GM12874 (cell line): ENCODE data around the gene TRMT44.

ENCODE experiments used
- TF ChIP-seq, protein P1 (sequence below): IDR thresholded peaks from 2 replicates; pipeline ENCODE4 v1.5.1; 2011; ENCODE audit warnings: low read depth, mild to moderate bottlenecking, control low read depth, low read length, moderate library complexity; ENCODE audit not compliant: insufficient read depth

TRMT44 gene

DNA sequence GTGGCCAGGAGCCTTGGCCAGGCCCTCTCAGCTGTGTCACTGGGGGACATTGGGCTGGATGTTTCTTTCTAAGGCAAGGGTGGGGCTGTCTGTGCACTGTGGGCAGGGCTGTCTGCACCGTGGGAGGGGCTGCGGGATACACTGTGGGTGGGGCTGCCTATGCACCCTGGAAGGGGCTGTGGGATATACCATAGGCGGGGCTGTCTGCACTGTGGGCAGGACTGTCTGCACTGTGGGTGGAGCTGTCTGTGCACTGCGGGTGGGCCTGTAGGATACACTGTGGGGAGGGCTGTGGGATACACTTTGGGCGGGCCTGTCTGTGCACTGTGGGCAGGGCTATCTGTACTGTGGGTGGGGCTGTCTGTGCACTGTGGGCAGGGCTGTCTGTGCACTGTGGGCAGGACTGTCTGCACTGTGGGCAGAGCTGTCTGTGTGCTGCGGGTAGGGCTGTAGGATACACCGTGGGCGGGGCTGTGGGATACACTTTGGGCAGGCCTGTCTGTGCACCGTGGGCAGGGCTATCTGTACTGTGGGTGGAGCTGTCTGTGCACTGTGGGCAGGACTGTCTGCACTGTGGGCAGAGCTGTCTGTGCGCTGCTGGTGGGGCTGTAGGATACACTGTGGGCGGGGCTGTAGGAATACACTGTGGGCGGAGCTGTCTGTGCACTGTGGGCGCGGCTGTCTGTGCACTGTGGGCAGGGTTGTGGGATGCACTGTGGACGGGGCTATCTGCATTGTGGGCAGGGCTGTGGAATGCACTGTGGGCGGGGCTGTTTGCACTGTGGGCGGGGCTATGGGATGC lies 31.1 kb upstream of the TRMT44 start:
- TF ChIP-seq, protein P1, sequence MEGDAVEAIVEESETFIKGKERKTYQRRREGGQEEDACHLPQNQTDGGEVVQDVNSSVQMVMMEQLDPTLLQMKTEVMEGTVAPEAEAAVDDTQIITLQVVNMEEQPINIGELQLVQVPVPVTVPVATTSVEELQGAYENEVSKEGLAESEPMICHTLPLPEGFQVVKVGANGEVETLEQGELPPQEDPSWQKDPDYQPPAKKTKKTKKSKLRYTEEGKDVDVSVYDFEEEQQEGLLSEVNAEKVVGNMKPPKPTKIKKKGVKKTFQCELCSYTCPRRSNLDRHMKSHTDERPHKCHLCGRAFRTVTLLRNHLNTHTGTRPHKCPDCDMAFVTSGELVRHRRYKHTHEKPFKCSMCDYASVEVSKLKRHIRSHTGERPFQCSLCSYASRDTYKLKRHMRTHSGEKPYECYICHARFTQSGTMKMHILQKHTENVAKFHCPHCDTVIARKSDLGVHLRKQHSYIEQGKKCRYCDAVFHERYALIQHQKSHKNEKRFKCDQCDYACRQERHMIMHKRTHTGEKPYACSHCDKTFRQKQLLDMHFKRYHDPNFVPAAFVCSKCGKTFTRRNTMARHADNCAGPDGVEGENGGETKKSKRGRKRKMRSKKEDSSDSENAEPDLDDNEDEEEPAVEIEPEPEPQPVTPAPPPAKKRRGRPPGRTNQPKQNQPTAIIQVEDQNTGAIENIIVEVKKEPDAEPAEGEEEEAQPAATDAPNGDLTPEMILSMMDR, result no peak

DNA sequence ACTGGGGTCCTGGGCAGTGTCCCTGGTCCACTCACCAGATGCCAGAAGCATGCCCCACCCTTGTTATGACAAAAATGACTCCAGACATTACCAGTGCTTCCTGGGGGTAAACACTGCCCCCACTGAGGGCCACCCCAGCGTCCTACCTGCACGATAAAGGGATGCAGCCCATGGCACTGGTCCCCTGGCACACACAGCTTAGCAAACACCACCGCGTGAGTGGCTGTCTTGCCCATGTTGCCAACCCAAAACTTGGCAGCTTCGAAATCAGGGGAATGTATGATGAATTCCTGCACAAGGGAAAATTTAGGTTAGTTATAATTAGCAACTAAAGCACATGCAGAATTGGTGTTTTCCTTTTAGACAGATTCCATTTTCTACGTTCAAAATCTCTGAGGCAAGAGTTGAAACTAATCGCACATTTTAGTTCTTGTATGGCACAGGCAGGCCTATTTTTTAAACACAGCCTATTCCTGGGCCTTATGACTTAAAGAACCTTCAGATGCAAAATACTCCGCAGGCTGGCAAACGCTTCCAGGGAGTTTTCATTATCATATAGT lies 30.4 kb upstream of the TRMT44 start:
- TF ChIP-seq, protein P1, result no peak

DNA sequence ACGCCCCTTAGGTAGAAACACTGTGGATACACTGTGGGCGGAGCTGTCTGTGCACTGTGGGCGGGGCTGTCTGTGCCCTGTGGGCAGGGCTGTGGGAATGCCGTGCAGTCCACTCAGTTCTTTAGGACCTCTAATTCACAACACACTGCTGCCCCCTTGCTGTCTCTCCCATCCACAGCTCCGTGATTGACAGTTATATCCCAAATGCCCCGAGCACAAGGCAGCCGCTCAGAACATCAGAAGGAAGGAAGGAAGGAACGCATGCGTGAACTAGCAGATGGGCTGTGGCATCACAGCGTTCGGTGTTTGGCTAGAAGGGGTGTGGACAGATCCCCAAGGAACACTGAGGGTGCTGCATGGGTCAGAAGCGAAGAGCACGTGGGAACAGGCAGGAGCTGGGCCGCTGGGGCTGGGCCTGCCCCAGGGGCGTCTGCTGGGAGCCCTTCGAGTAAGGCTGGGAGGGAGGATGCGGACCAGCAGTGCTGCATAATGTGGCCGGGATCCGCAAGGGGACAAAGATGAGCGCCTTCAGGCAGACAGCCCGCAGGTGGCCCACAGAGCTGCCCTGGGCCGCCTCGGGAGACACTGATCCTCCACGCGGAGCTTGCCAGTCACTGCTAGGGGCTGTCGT lies 29.8 kb upstream of the TRMT44 start:
- TF ChIP-seq, protein P1, result no peak

DNA sequence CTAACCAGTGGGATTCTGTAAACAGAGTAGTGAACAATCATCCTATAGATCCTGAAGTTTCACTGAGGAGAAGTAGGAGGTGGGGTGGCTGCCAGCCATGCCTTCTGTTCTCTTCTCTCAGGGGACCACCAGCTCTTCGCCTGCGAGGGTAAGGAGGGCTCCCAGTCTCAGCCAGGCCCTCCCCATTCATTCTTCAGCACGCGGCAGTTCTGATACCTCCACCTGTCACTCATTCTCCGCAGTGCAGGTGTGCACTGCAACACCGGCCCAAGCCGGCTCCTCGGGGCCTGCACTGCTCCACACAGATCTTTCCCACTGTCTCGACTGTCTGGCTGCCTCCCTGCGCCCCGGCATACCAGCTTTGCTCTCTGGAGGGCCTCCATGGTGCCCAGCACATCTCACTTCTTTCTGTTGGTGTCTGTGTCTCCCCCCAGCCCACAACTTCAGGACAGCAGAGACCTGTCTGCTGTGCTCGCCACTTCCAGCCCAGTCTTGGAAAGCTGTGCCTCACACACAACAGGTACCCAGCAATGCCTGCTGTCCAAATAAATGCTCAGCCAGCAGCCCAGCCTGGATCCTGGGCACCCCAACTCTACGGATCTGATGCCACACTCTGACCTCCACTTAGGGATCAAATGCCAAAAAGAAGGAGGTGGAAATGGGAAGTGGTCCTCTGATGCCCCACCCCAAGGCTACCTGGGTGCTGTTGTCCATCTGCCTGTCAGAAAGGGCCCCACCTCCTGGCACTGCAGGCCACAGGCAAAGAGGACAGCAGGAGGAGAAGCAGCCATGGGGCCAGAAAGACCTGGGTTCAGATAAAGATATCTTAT lies 29.0 kb upstream of the TRMT44 start:
- TF ChIP-seq, protein P1, result no peak

DNA sequence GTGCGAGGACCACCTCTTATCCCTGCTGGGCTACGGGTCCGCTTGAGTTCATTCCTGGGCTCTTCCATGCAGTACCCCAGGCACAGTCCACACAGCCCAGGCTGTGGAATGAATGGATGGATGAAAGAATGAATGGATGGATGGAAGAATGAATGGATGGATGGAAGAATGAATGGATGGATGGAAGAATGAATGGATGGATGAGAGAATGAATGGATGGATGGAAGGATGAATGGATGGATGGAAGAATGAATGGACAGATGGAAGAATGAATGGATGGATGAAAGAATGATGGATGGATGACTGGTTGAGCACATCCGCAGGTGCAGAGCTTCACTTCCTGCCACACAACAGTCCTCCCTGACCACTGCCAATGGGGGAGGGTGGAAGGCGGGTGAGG lies 28.3 kb upstream of the TRMT44 start:
- TF ChIP-seq, protein P1, result no peak

DNA sequence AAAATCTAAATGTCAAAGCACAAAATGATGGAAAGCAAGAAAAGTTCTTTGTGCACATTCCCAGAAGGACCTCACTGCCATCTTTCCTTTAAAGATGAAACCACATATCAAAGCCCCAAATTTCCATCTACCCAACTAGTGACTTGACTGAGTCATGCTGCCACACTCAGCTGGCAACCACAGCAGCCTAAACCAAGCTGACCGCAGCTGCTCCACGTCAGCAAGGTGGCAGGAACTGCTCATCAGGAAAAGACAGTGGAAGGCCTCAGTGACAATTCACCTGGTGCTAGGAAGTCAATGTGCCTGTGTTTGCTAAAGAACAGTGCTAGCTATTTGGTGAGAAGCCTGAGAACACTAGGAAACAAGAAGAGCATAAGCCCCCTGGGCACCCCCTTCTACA lies 26.2 kb upstream of the TRMT44 start:
- TF ChIP-seq, protein P1, result no peak
